ENCODE data around the gene PROB1. TPM values are rescaled to one million over a fixed set of nuclear protein-coding genes. Genes with fewer than 3 reads are reported as not detected.
A peak's percentile ranks its signal among the peaks of the same experiment; 100 is the strongest.
"Not testable (repeated sequence)": the region's sequence is repeated elsewhere in the genome, so short reads cannot be mapped to it uniquely, and the experiment has no call there.

The PROB1 gene
- total RNA-seq, 4 donors from 2014 or later: 0.18 to 0.94 (median 0.84) TPM

DNA sequence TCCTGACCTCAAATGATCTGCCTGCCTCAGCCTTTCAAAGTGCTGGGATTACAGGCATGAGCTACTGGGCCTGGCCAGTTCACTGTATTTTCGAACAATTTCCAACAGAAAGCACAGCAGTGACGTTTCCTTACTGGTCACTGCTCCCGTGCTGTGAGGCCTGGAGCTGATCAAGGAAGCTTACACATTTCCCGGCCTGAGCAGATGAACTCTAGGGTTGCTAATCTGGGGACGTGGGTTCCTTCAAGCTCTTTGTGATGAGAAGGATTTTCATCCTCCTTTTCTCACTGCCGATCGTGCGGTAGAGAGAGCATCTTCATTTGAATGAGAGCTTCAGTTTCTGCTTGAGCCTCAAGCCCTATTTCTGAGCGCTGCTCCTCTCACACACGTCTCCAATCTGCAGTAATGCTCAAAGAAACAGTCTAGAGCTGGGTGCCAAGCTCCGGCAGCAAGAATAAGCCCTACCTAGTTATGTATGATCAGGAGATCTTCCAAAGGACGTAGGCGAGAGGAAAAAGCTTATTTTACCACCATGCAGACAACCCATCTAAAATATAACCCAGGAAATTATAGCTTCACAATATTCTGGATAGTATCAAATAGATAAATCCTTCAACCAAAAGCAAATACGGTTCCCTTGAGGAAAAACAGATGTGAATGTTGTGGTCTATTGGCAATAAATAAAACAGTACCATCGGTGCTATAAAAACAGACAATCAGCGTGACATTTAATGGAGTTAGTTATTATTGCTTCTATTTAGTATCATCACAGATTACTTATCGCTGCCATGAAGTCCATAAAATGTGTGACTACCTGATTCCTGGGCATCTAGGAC is 16.3 kb upstream of the PROB1 start:
- Histone ChIP-seq H3K36me3 (no peaks in the 10 kb centered on the region), H3K27ac (no peak overlapping the region), H3K4me3 (no peak overlapping the region), H3K4me1 (peaks cover 0 to 12% (median 7%) of the 10 kb centered on the region in 4 donors), H3K9me3 (no peaks in the 10 kb centered on the region), H3K27me3 (no peaks in the 10 kb centered on the region)
- DNase-seq: peak in 1 of 3 donors; percentile 29
- TF ChIP-seq, protein P1, sequence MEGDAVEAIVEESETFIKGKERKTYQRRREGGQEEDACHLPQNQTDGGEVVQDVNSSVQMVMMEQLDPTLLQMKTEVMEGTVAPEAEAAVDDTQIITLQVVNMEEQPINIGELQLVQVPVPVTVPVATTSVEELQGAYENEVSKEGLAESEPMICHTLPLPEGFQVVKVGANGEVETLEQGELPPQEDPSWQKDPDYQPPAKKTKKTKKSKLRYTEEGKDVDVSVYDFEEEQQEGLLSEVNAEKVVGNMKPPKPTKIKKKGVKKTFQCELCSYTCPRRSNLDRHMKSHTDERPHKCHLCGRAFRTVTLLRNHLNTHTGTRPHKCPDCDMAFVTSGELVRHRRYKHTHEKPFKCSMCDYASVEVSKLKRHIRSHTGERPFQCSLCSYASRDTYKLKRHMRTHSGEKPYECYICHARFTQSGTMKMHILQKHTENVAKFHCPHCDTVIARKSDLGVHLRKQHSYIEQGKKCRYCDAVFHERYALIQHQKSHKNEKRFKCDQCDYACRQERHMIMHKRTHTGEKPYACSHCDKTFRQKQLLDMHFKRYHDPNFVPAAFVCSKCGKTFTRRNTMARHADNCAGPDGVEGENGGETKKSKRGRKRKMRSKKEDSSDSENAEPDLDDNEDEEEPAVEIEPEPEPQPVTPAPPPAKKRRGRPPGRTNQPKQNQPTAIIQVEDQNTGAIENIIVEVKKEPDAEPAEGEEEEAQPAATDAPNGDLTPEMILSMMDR (IDR thresholded peaks at IDR 0.05): no peak
- TF ChIP-seq POLR2A (IDR thresholded peaks at IDR 0.05): no peak

DNA sequence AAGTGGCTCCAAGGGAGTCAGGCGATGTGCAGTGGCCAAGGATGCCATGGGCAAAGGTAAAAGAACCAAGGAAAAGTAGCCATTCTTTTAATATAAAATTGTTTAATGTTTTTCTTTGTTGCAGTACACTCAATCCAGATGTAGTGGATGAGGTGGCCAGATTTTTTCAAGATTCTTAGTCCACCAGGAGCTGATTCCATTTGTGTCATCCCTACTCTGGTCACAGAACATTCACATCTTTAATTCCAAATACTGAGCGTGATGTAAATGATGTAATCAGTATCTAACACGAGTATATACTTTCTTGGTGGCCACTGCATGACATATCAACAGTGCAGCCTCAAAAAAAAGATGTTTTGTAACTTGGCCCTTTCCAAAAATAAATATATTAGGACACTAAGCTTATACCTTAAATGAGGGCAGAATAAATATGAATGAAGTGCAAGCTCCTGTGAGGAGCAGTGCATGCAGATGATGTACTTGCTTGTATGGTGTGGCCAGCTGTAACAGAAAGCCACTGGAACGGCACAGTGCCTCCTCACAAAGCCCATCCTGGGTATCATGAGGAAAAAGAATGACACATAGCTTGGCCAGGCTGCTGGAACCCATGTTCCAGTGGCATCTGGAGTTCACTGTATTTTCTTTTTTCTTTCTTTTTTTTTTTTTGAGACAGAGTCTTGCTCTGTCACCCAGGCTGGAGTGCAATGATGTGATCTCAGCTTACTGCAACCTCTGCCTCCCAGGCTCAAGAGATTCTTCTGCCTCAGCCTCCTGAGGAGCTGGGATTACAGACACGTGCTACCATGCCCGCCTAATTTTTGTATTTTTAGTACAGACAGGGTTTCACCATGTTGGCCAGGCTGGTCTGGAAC is 15.5 kb upstream of the PROB1 start:
- TF ChIP-seq, protein P1 (IDR thresholded peaks at IDR 0.05): no peak
- TF ChIP-seq POLR2A (IDR thresholded peaks at IDR 0.05): no peak
- Histone ChIP-seq H3K27ac (no peak overlapping the region), H3K4me1 (peaks cover 0 to 10% (median 4%) of the 10 kb centered on the region in 4 donors), H3K4me3 (no peak overlapping the region), H3K9me3 (no peaks in the 10 kb centered on the region), H3K27me3 (no peaks in the 10 kb centered on the region), H3K36me3 (no peaks in the 10 kb centered on the region)
- peak in 1 of 3 donors; percentile 14 for DNase-seq

DNA sequence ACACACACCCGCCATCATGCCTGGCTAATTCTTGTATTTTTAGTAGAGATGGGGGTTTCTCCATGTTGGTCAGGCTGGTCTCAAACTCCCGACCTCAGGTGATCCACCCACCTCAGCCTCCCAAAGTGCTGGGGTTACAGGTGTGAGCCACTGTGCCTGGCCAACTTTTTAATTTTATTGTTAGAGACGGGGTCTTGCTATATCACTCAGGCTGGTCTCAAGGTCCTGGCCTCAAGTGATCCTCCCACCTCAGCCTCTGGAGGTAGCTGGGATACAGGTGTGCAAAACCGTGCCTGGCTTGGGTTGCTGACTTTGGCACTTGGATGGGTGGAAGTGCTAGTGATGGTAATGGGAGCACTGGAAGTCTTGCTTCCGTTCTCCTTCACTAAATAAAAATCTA is 14.2 kb upstream of the PROB1 start:
- not testable (repeated sequence) for H3K36me3 ChIP-seq, H3K4me1 ChIP-seq, H3K27ac ChIP-seq, H3K9me3 ChIP-seq, H3K27me3 ChIP-seq, H3K4me3 ChIP-seq
- peak in 1 of 3 donors; percentile 40 for DNase-seq

DNA sequence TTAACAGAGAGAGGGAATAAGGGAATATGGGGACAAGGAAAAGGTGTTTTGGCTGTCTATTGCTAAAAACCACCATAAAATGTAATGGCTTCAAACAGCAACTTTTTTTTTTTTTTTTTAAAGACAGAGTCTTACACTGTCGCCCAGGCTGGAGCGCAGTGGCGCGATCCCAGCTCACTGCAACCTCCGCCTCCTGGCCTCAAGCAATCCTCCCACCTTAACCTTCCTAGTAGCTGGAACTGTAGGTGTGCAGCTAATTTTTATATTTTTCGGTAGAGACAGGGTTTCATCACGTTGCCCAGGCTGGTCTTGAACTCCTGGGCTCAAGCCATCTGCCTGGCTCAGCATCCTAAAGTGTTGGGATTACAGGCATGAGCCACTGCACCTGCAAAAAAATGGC is 13.3 kb upstream of the PROB1 start:
- no peak for TF ChIP-seq POLR2A (IDR thresholded peaks at IDR 0.05)
- TF ChIP-seq, protein P1 (IDR thresholded peaks at IDR 0.05): no peak
- H3K27ac ChIP-seq: peak overlapping the region in 1 of 4 donors; percentile 42
- DNase-seq: peak in 1 of 3 donors; percentile 10
- H3K4me3 ChIP-seq: no peak overlapping the region
- H3K36me3 ChIP-seq: no peaks in the 10 kb centered on the region
- peaks cover 0 to 8% (median 4%) of the 10 kb centered on the region in 4 donors for H3K4me1 ChIP-seq
- H3K27me3 ChIP-seq: no peaks in the 10 kb centered on the region
- no peaks in the 10 kb centered on the region for H3K9me3 ChIP-seq

DNA sequence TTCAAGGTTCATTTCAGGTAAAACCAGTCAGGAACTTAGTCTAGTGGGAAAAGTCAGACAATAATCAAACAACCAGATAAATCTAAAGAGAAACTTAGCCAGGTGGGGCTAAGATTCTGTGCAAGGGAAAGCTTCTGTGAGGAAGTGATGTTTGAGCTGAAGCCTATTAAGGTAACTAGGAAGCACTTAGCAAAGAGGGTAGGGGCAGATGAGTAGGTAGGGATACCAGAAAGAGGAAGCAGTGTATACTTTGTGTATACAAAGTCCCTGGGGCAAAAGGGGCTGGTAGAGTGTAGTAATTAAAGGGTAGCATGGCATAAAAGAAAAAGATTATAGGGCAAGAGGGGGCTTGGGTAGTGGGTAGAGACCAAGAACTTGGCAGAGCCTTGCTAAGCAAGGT is 12.6 kb upstream of the PROB1 start:
- no peak for TF ChIP-seq POLR2A (IDR thresholded peaks at IDR 0.05)
- TF ChIP-seq, protein P1 (IDR thresholded peaks at IDR 0.05): no peak
- H3K27me3 ChIP-seq: no peaks in the 10 kb centered on the region
- peak overlapping the region in 1 of 4 donors; percentile 42 for H3K27ac ChIP-seq
- H3K4me3 ChIP-seq: no peak overlapping the region
- H3K4me1 ChIP-seq: peaks cover 0 to 9% (median 4%) of the 10 kb centered on the region in 4 donors
- peak in 1 of 3 donors; percentile 13 for DNase-seq
- H3K36me3 ChIP-seq: no peaks in the 10 kb centered on the region
- H3K9me3 ChIP-seq: no peaks in the 10 kb centered on the region

DNA sequence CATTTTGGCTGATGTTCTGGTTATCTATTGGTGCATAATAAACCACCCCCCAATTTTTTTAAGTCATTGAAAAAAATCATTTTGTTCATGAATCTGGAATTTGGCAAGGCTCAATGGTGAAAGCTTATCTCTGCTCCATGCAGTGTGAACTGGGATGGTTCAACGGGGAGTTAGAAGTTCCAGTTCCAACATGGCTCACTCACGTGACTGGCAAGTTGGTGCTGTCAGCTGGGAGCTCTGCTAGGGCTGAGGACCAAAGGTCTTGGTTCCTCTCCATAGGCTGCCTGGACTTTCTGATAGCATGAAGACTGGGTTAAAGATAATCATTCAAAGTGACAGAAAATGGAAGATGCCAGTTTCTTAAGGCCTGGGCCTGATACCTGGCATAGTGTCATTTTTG is 12.1 kb upstream of the PROB1 start:
- TF ChIP-seq POLR2A (IDR thresholded peaks at IDR 0.05): no peak
- TF ChIP-seq, protein P1 (IDR thresholded peaks at IDR 0.05): no peak
- H3K36me3 ChIP-seq: no peaks in the 10 kb centered on the region
- peaks cover 0 to 9% (median 4%) of the 10 kb centered on the region in 4 donors for H3K4me1 ChIP-seq
- peak overlapping the region in 1 of 4 donors; percentile 42 for H3K27ac ChIP-seq
- H3K9me3 ChIP-seq: no peaks in the 10 kb centered on the region
- peak in 1 of 3 donors; percentile 43 for DNase-seq
- H3K27me3 ChIP-seq: no peaks in the 10 kb centered on the region
- H3K4me3 ChIP-seq: no peak overlapping the region

All from Peyer's patch (tissue), 4 donors.